ENCODE measurements around the gene ZNF835. TPM values are rescaled to one million over a fixed set of nuclear protein-coding genes. Genes with fewer than 3 reads are reported as not detected.

ZNF835 gene
- total and polyA plus RNA-seq, 2 of the 13 experiments (the other 11 are each of a cell fraction or from before 2014, with no cell fraction given): not detected

- ATAC-seq: no peak
- no TSS peak for BruUV-seq (replicated peaks)
- TF ChIP-seq ZNF546 (CRISPR knock-in tag; conservative IDR thresholded peaks at IDR 0.05): no peak
- no peak for TF ChIP-seq PHF5A (CRISPR knock-in tag; IDR thresholded peaks at IDR 0.05; ENCODE audit: low read depth, unreplicated experiment)
- TF ChIP-seq MYNN (CRISPR knock-in tag; IDR thresholded peaks at IDR 0.05; ENCODE audit: low read depth): no peak
- no peak for TF ChIP-seq BHLHE40 (IDR thresholded peaks at IDR 0.05; ENCODE audit: low read length)
- no peak for TF ChIP-seq ZNF280D (CRISPR knock-in tag; IDR thresholded peaks at IDR 0.05)
- TF ChIP-seq FOXM1 (CRISPR knock-in tag; IDR thresholded peaks at IDR 0.05): no peak
- TF ChIP-seq SP4 (CRISPR knock-in tag; IDR thresholded peaks at IDR 0.05): no peak
- TF ChIP-seq EP300 (IDR thresholded peaks at IDR 0.05; ENCODE audit: low read depth in 2 of 2, low read length in 2 of 2): no peak
- TF ChIP-seq EP300 (CRISPR knock-in tag; IDR thresholded peaks at IDR 0.05; ENCODE audit: borderline replicate concordance): no peak
- no peak for TF ChIP-seq NKX3-1 (CRISPR knock-in tag; IDR thresholded peaks at IDR 0.05)
- TF ChIP-seq KDM5A (IDR thresholded peaks at IDR 0.05; ENCODE audit: borderline replicate concordance, low read length): no peak
- TF ChIP-seq, protein P1, sequence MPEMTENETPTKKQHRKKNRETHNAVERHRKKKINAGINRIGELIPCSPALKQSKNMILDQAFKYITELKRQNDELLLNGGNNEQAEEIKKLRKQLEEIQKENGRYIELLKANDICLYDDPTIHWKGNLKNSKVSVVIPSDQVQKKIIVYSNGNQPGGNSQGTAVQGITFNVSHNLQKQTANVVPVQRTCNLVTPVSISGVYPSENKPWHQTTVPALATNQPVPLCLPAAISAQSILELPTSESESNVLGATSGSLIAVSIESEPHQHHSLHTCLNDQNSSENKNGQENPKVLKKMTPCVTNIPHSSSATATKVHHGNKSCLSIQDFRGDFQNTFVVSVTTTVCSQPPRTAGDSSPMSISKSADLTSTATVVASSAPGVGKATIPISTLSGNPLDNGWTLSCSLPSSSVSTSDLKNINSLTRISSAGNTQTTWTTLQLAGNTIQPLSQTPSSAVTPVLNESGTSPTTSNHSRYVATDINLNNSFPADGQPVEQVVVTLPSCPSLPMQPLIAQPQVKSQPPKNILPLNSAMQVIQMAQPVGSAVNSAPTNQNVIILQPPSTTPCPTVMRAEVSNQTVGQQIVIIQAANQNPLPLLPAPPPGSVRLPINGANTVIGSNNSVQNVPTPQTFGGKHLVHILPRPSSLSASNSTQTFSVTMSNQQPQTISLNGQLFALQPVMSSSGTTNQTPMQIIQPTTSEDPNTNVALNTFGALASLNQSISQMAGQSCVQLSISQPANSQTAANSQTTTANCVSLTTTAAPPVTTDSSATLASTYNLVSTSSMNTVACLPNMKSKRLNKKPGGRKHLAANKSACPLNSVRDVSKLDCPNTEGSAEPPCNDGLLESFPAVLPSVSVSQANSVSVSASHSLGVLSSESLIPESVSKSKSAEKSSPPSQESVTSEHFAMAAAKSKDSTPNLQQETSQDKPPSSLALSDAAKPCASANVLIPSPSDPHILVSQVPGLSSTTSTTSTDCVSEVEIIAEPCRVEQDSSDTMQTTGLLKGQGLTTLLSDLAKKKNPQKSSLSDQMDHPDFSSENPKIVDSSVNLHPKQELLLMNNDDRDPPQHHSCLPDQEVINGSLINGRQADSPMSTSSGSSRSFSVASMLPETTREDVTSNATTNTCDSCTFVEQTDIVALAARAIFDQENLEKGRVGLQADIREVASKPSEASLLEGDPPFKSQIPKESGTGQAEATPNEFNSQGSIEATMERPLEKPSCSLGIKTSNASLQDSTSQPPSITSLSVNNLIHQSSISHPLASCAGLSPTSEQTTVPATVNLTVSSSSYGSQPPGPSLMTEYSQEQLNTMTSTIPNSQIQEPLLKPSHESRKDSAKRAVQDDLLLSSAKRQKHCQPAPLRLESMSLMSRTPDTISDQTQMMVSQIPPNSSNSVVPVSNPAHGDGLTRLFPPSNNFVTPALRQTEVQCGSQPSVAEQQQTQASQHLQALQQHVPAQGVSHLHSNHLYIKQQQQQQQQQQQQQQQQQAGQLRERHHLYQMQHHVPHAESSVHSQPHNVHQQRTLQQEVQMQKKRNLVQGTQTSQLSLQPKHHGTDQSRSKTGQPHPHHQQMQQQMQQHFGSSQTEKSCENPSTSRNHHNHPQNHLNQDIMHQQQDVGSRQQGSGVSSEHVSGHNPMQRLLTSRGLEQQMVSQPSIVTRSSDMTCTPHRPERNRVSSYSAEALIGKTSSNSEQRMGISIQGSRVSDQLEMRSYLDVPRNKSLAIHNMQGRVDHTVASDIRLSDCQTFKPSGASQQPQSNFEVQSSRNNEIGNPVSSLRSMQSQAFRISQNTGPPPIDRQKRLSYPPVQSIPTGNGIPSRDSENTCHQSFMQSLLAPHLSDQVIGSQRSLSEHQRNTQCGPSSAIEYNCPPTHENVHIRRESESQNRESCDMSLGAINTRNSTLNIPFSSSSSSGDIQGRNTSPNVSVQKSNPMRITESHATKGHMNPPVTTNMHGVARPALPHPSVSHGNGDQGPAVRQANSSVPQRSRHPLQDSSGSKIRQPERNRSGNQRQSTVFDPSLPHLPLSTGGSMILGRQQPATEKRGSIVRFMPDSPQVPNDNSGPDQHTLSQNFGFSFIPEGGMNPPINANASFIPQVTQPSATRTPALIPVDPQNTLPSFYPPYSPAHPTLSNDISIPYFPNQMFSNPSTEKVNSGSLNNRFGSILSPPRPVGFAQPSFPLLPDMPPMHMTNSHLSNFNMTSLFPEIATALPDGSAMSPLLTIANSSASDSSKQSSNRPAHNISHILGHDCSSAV (CRISPR knock-in tag; IDR thresholded peaks at IDR 0.05; ENCODE audit: borderline replicate concordance): no peak
Measured at GRCh38 chr19:56619121-56619520, 52.4 kb downstream of the ZNF835 start.

More at GRCh38 chr19:56619121-56619520, 52.4 kb downstream of the ZNF835 start:
- FAIRE-seq (no peak), DNase-seq (ENCODE audit: low spot score) (no peak)
- ChIA-PET CTCF (ENCODE audit: low intra/inter-chr PET ratio, low total read pairs) (no interaction called here), POLR2A (no interaction called here)
- no peak overlapping the region for H3K27ac ChIP-seq (ENCODE audit: extremely low read length, insufficient read depth, low read length)
- H4K20me1 ChIP-seq (ENCODE audit: insufficient read depth, low read length): no peaks in the 10 kb centered on the region
- peaks cover 49% of the 10 kb centered on the region for H3K9me3 ChIP-seq (ENCODE audit: low read length)
- WGBS (ENCODE audit: low lambda C conversion rate): 82% methylated on average over 8 of the region's 8 CpGs
- H3K9ac ChIP-seq (ENCODE audit: insufficient read depth, low read depth, low read length): no peak overlapping the region
- no peaks in the 10 kb centered on the region for H3K4me1 ChIP-seq (ENCODE audit: insufficient read depth, low read length)
- no peaks in the 10 kb centered on the region for H3K79me2 ChIP-seq (ENCODE audit: insufficient read depth, low read length)
- peaks cover 5 to 15% of the 10 kb centered on the region in 2 experiments; a peak in 2 of 5 replicates for H3K36me3 ChIP-seq (replicated peaks in 1 of 2; ENCODE audit: control insufficient read depth in 1 of 2, insufficient read depth in 2 of 2, low read length in 2 of 2)
- intact Hi-C loops (cut with micrococcal nuclease; ENCODE audit: unreplicated experiment) (no loop called here), in situ Hi-C loops (cut with HindIII; ENCODE audit: extremely low pct_ligation_motif_present, low pct_unique_long_range_greater_than_20kb) (no loop called here)
- H3K4me3 ChIP-seq (replicated peaks in 1 of 3; ENCODE audit: insufficient read depth in 1 of 3, low read depth in 2 of 3, low read length in 3 of 3): no peak overlapping the region
- no peaks in the 10 kb centered on the region for H3K27me3 ChIP-seq (ENCODE audit: control insufficient read depth in 1 of 2, insufficient read depth in 2 of 2, low read length in 2 of 2)
- H2AFZ ChIP-seq (ENCODE audit: low read length): no peak overlapping the region
- H3K4me2 ChIP-seq (ENCODE audit: low read depth, low read length): no peak overlapping the region
